Vagina (tissue), 2 donors: ENCODE results near the gene EMID1. TPM values are rescaled to one million over a fixed set of nuclear protein-coding genes. Genes with fewer than 3 reads are reported as not detected.
A peak's percentile ranks its signal among the peaks of the same experiment; 100 is the strongest.
"Not testable (repeated sequence)": the region's sequence is repeated elsewhere in the genome, so short reads cannot be mapped to it uniquely, and the experiment has no call there.

ENCODE experiments used
- DNase-seq, 2 donors: peaks; one replicate each; pipeline ENCODE4 v3.0.0-alpha.2; 2017; ENCODE audit errors: extremely low spot score in 2 of 2
- H3K27ac ChIP-seq: fragments of 200-600 bp; sonication (generic); one replicate; pipeline ENCODE4 v1.5.1; 2019
- H3K27me3 ChIP-seq: fragments of 200-600 bp; sonication (generic); one replicate; pipeline ENCODE4 v1.5.1; 2019
- H3K36me3 ChIP-seq, 2 donors: fragments of 200-600 bp; sonication (generic); one replicate each; pipeline ENCODE4 v1.5.1; 2017 to 2019
- H3K4me1 ChIP-seq: fragments of 200-600 bp; sonication (generic); one replicate; pipeline ENCODE4 v1.5.1; 2019
- H3K4me3 ChIP-seq, 2 donors: fragments of 200-600 bp; sonication (generic); 1 replicate in 1 of 2; 2 replicates in 1 of 2; pipeline ENCODE4 v1.5.1; 2016 to 2019
- H3K9me3 ChIP-seq: fragments of 200-600 bp; sonication (generic); one replicate; pipeline ENCODE4 v1.5.1; 2019
- POLR2A ChIP-seq, 2 donors: fragments of 450-650 bp; IDR thresholded peaks; one replicate each; pipeline ENCODE4 v1.6.1; 2017; ENCODE audit warnings: antibody characterized with exemption in 2 of 2, mild to moderate bottlenecking in 2 of 2, moderate library complexity in 2 of 2
- POLR2AphosphoS5 ChIP-seq, 2 donors: sonication (generic); formaldehyde crosslinking; IDR thresholded peaks; one replicate each; pipeline ENCODE4 v1.9.0; 2017; ENCODE audit warnings: antibody characterized with exemption in 2 of 2, mild to moderate bottlenecking in 2 of 2, low read depth in 1 of 2; ENCODE audit not compliant: insufficient read depth in 1 of 2
- intact Hi-C: fragments of 100-400 bp; cut with DNase I; formaldehyde crosslinking; loops from one replicate; pipeline ENCODE4 v1.15.1; 2023
- total RNA-seq: library from RNA; depleted of rRNA; stranded (reverse); fragments of >200 nt; gene quantifications from one replicate; pipeline ENCODE4 v1.2.3, GENCODE V29; 2016
- TF ChIP-seq, protein P1 (sequence below), 3 experiments: fragments of 450-650 bp in 2 of 3; fragments of 200-600 bp in 1 of 3; sonication (generic) in 1 of 3; IDR thresholded peaks; one replicate each; pipeline ENCODE4 v1.5.1; 2017 to 2019; ENCODE audit warnings: antibody characterized with exemption in 3 of 3, mild to moderate bottlenecking in 2 of 3, moderate library complexity in 2 of 3

EMID1 gene
- total RNA-seq, 1 donor from 2014 or later, result 2.5 TPM

DNA sequence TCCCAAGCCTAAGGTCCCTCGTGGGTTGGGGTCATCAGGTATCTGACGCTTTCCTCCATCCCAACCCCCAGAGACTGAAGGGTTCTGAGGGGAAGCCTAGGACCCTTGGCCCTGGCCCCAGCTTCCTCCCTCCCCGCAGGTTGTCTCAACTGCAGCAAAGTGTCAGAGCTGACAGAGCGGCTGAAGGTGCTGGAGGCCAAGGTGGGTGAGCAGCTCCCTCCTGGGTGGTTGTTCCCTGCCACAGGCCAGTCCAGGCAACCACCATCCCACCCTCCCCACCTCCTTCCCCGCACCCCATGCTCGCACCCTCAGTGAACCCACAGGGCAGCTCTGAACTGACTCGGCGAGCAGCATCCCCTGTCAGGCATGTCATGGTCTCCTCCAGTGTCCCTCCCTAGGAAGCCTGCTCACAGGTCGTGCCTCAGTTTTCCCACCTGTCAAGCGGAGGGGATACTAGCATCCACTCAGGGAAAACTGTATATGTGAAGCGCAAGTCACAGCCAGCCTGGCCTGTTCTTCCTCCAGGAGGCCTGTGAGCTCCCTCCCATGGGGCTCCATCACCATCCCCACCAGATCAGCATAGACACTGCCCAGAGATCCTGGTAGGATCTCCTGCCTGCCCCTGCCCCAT, 20.8 kb downstream of the EMID1 start:
- H3K4me3 ChIP-seq, result no peak overlapping the region
- no peak for DNase-seq
- no peaks in the 10 kb centered on the region for H3K9me3 ChIP-seq
- H3K36me3 ChIP-seq, result no peaks in the 10 kb centered on the region
- TF ChIP-seq POLR2AphosphoS5 (IDR thresholded peaks at IDR 0.05; ENCODE audit: insufficient read depth in 1 of 2, low read depth in 1 of 2), result no peak
- TF ChIP-seq, protein P1, sequence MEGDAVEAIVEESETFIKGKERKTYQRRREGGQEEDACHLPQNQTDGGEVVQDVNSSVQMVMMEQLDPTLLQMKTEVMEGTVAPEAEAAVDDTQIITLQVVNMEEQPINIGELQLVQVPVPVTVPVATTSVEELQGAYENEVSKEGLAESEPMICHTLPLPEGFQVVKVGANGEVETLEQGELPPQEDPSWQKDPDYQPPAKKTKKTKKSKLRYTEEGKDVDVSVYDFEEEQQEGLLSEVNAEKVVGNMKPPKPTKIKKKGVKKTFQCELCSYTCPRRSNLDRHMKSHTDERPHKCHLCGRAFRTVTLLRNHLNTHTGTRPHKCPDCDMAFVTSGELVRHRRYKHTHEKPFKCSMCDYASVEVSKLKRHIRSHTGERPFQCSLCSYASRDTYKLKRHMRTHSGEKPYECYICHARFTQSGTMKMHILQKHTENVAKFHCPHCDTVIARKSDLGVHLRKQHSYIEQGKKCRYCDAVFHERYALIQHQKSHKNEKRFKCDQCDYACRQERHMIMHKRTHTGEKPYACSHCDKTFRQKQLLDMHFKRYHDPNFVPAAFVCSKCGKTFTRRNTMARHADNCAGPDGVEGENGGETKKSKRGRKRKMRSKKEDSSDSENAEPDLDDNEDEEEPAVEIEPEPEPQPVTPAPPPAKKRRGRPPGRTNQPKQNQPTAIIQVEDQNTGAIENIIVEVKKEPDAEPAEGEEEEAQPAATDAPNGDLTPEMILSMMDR (IDR thresholded peaks at IDR 0.05), result no peak
- H3K27ac ChIP-seq, result peak overlapping the region; percentile 79
- H3K27me3 ChIP-seq, result no peaks in the 10 kb centered on the region
- intact Hi-C loops, result no loop called here
- H3K4me1 ChIP-seq, result peaks cover 29% of the 10 kb centered on the region

DNA sequence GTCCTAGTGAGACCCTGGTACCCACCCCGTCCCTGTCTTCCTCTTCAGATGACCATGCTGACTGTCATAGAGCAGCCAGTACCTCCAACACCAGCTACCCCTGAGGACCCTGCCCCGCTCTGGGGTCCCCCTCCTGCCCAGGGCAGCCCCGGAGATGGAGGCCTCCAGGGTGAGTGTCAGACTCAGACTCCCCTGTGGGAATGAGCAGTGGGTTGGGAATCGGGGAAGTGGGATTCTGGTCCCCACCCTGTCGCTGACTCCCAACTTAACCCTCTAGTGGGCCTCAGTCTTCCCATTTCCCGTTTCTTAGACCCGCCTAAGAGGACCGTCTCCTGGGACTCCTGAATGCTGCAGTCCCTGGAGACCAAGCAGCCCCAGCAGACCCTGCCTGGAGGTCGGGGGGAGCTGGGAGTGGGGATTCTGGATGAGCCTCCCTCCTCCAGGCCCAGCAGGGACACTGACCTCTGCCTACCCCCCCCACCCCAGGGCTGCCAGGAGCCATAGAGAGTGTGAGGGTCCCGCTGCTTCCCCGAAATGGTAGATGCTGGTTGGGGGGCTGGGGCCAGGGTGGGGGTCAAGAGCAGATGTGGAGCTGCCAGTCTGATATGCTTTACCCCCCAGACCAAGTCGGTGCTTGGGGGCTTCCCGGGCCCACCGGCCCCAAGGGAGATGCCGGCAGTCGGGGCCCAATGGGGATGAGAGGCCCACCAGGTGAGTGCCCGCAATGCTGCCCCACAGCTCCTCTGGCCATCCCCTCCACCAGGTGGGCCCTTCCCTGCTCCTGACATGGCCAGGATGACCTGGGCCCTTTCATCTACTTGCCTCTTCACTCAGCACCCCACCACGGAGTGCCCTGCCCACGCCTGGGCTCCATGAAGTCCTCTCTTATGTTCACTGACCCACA, 25.5 kb downstream of the EMID1 start:
- DNase-seq, result no peak
- H3K27me3 ChIP-seq, result no peaks in the 10 kb centered on the region
- TF ChIP-seq POLR2A (IDR thresholded peaks at IDR 0.05) (no peak), POLR2AphosphoS5 (IDR thresholded peaks at IDR 0.05; ENCODE audit: insufficient read depth in 1 of 2, low read depth in 1 of 2) (no peak)
- TF ChIP-seq, protein P1 (IDR thresholded peaks at IDR 0.05), result no peak
- peaks cover under 1% of the 10 kb centered on the region for H3K4me1 ChIP-seq
- H3K9me3 ChIP-seq, result no peaks in the 10 kb centered on the region
- no peak overlapping the region for H3K27ac ChIP-seq
- H3K36me3 ChIP-seq, result no peaks in the 10 kb centered on the region
- H3K4me3 ChIP-seq, result no peak overlapping the region
- intact Hi-C loops, result no loop called here

DNA sequence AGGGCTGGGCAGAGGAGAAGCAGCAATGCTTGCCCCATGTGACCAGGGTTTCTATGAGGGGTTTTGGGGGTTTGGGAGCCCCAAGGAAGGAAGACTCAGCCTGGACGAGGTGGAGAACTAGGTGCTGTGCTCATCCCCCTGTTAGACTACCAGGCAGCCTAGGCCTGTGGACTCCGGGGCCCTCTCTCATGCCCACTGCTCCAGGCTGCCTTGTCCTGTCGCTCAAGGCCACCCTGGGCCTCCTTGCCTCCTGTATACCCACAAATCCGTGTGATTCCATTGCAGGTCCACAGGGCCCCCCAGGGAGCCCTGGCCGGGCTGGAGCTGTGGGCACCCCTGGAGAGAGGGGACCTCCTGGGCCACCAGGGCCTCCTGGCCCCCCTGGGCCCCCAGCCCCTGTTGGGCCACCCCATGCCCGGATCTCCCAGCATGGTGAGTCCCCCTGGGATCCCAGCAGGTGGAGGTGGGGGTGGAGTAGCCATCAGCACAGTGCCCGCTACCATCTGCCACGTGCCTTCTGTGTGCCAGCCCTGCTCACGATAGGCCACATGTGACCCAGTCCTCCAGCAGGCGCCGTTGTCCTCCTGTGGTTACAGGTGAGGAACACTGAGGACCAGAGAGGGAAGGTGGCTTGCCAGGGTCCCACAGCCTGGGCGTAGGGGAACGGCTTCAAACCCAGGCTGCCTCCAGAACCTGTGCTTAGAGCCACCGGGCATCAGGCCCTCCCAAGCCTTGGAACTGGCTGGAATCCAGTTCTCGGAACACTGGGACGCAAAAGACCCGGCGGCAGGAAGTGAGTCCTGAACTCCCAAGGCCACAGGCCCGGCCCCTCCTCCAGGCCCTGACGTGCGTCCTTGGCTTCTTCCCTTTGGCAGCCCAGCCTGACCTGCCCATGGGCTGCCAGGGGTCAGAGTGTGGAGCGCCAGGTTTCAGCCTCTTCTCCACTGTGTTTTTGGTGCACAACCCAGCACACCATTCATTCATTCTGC, 26.6 kb downstream of the EMID1 start:
- no peaks in the 10 kb centered on the region for H3K27me3 ChIP-seq
- intact Hi-C loops, result no loop called here

DNA sequence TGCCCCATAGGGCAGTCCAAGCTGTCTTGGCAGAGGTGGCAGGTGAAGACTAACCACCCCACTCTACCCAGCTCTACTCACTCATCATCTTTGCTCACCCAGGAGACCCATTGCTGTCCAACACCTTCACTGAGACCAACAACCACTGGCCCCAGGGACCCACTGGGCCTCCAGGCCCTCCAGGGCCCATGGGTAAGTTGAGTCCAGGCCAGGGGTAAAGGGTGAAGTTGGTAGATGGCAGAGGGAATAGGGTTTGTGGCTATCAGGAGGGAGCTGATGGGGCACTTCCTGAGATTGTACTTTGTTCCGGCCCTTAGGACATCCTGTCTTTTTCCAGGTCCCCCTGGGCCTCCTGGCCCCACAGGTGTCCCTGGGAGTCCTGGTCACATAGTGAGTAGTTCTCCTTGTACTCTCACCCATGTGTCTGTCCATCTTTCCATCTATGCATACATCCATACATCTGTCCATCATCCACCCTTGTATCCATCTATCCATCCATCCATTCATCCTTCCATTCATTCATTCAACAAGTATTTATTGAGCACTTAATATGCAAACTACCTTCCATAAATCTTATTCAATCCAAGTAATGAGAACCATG, 27.7 kb downstream of the EMID1 start:
- Histone ChIP-seq H3K36me3 (no peaks in the 10 kb centered on the region), H3K27me3 (no peaks in the 10 kb centered on the region), H3K27ac (no peak overlapping the region), H3K9me3 (no peaks in the 10 kb centered on the region), H3K4me1 (no peaks in the 10 kb centered on the region), H3K4me3 (no peak overlapping the region)
- no peak for DNase-seq
- intact Hi-C loops, result no loop called here
- no peak for TF ChIP-seq POLR2A (IDR thresholded peaks at IDR 0.05)
- TF ChIP-seq, protein P1 (IDR thresholded peaks at IDR 0.05), result no peak
- no peak for TF ChIP-seq POLR2AphosphoS5 (IDR thresholded peaks at IDR 0.05; ENCODE audit: insufficient read depth in 1 of 2, low read depth in 1 of 2)

More for the DNA sequence above, 26.6 kb downstream of the EMID1 start:
- Histone ChIP-seq H3K9me3 (no peaks in the 10 kb centered on the region), H3K4me1 (no peaks in the 10 kb centered on the region), H3K27ac (no peak overlapping the region), H3K4me3 (no peak overlapping the region), H3K36me3 (no peaks in the 10 kb centered on the region)
- no peak for DNase-seq
- TF ChIP-seq POLR2A (IDR thresholded peaks at IDR 0.05) (no peak), POLR2AphosphoS5 (IDR thresholded peaks at IDR 0.05; ENCODE audit: insufficient read depth in 1 of 2, low read depth in 1 of 2) (peak; percentile 26 to 53)
- TF ChIP-seq, protein P1 (IDR thresholded peaks at IDR 0.05), result no peak

DNA sequence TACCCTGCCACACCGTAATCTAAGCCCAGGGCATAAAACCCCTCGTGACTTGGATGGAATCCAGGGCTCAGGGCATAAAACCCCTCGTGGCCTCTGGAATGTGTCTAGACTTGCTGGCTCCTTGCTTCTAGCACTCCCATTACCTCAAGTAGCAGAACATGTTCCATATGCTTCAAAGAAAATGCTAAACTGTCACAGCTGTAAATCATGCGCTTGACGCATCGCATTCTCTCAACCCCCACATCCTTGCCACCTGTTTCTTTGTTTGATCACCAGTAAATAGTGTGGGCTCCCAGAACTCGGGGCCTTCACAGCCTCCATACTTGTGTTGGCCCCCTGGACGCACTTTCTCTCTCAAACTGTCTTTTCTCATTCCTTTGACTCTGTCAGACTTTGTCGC, 34.8 kb downstream of the EMID1 start:
- H3K27ac ChIP-seq, H3K27me3 ChIP-seq, DNase-seq, H3K4me3 ChIP-seq, H3K4me1 ChIP-seq, H3K36me3 ChIP-seq, H3K9me3 ChIP-seq: not testable (repeated sequence)
- intact Hi-C loops, result loop anchor here (10.0 kb wide), 1 partner anchor 376 kb away; no protein-coding TSS in a partner anchor
